ENCODE results near the gene TAS1R1.

GRCh38 chr1:6582370-6582769 is 27.3 kb downstream of the TAS1R1 start:
- TF ChIP-seq, protein P1, sequence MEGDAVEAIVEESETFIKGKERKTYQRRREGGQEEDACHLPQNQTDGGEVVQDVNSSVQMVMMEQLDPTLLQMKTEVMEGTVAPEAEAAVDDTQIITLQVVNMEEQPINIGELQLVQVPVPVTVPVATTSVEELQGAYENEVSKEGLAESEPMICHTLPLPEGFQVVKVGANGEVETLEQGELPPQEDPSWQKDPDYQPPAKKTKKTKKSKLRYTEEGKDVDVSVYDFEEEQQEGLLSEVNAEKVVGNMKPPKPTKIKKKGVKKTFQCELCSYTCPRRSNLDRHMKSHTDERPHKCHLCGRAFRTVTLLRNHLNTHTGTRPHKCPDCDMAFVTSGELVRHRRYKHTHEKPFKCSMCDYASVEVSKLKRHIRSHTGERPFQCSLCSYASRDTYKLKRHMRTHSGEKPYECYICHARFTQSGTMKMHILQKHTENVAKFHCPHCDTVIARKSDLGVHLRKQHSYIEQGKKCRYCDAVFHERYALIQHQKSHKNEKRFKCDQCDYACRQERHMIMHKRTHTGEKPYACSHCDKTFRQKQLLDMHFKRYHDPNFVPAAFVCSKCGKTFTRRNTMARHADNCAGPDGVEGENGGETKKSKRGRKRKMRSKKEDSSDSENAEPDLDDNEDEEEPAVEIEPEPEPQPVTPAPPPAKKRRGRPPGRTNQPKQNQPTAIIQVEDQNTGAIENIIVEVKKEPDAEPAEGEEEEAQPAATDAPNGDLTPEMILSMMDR (IDR thresholded peaks at IDR 0.05) = no peak
- TF ChIP-seq POLR2A (IDR thresholded peaks at IDR 0.05) = peak; percentile 30 to 68
